ENCODE results near the gene MTUS2.
A peak's percentile ranks its signal among the peaks of the same experiment; 100 is the strongest.
"Not testable (repeated sequence)": the region's sequence is repeated elsewhere in the genome, so short reads cannot be mapped to it uniquely, and the experiment has no call there.

Gene MTUS2

GRCh38 chr13:28984825-28985224, 164.7 kb downstream of the MTUS2 start:
- no peaks in the 10 kb centered on the region for H3K79me2 ChIP-seq (ENCODE audit: insufficient read depth, low read length)
- H3K27me3 ChIP-seq (ENCODE audit: insufficient read depth, low read length, poor library complexity) = no peaks in the 10 kb centered on the region
- no peak overlapping the region for H3K4me2 ChIP-seq (ENCODE audit: insufficient read depth, low read length)
- H3K9ac ChIP-seq (ENCODE audit: low read depth, low read length) = no peak overlapping the region
- no peak for TF ChIP-seq CTCF (IDR thresholded peaks at IDR 0.05; ENCODE audit: borderline replicate concordance, extremely low read depth, low read length, poor library complexity, severe bottlenecking)
- no peak for TF ChIP-seq EZH2 (IDR thresholded peaks at IDR 0.05; ENCODE audit: borderline replicate concordance, low read depth, low read length, severe bottlenecking)
- no peak overlapping the region for H3K4me3 ChIP-seq (ENCODE audit: low read depth in 1 of 2, low read length in 2 of 2)
- H3K36me3 ChIP-seq (ENCODE audit: insufficient read depth, low read length) = no peaks in the 10 kb centered on the region
- H4K20me1 ChIP-seq (ENCODE audit: insufficient read depth, low read length) = no peaks in the 10 kb centered on the region
- DNase-seq = no peak
- ATAC-seq (ENCODE audit: insufficient read depth, low read depth) = no peak
- no peak overlapping the region for H3K27ac ChIP-seq (ENCODE audit: low read length)
- H3K4me1 ChIP-seq (ENCODE audit: insufficient read depth, low read length) = no peaks in the 10 kb centered on the region
- no peaks in the 10 kb centered on the region for H3K9me3 ChIP-seq (ENCODE audit: insufficient read depth, low read length, severe bottlenecking)
- no peak overlapping the region for H2AFZ ChIP-seq (ENCODE audit: low read depth, low read length)

GRCh38 chr13:28990378-28990777, 170.2 kb downstream of the MTUS2 start:
- not testable (repeated sequence) for H3K27me3 ChIP-seq (ENCODE audit: insufficient read depth, low read length, poor library complexity); DNase-seq; H3K4me1 ChIP-seq (ENCODE audit: insufficient read depth, low read length); H3K9ac ChIP-seq (ENCODE audit: low read depth, low read length); H2AFZ ChIP-seq (ENCODE audit: low read depth, low read length); H3K9me3 ChIP-seq (ENCODE audit: insufficient read depth, low read length, severe bottlenecking); H3K4me3 ChIP-seq (ENCODE audit: low read depth in 1 of 2, low read length in 2 of 2); H3K27ac ChIP-seq (ENCODE audit: low read length); H3K79me2 ChIP-seq (ENCODE audit: insufficient read depth, low read length); H3K4me2 ChIP-seq (ENCODE audit: insufficient read depth, low read length); H3K36me3 ChIP-seq (ENCODE audit: insufficient read depth, low read length); H4K20me1 ChIP-seq (ENCODE audit: insufficient read depth, low read length); ATAC-seq (ENCODE audit: insufficient read depth, low read depth)

- ATAC-seq (ENCODE audit: insufficient read depth, low read depth) (no peak), DNase-seq (no peak)
- Histone ChIP-seq H3K4me1 (ENCODE audit: insufficient read depth, low read length) (peaks cover 7% of the 10 kb centered on the region; the same call in 1 of the 2 replicates), H3K36me3 (ENCODE audit: insufficient read depth, low read length) (no peaks in the 10 kb centered on the region), H3K9ac (ENCODE audit: low read depth, low read length) (no peak overlapping the region), H3K79me2 (ENCODE audit: insufficient read depth, low read length) (no peaks in the 10 kb centered on the region), H3K27ac (ENCODE audit: low read length) (no peak overlapping the region), H3K9me3 (ENCODE audit: insufficient read depth, low read length, severe bottlenecking) (no peaks in the 10 kb centered on the region), H4K20me1 (ENCODE audit: insufficient read depth, low read length) (no peaks in the 10 kb centered on the region), H2AFZ (ENCODE audit: low read depth, low read length) (peak overlapping the region; percentile 46; the same call in 1 of the 2 replicates), H3K4me3 (ENCODE audit: low read depth in 1 of 2, low read length in 2 of 2) (no peak overlapping the region), H3K27me3 (ENCODE audit: insufficient read depth, low read length, poor library complexity) (no peaks in the 10 kb centered on the region), H3K4me2 (ENCODE audit: insufficient read depth, low read length) (no peak overlapping the region)
- TF ChIP-seq EZH2 (IDR thresholded peaks at IDR 0.05; ENCODE audit: borderline replicate concordance, low read depth, low read length, severe bottlenecking) (no peak), CTCF (IDR thresholded peaks at IDR 0.05; ENCODE audit: borderline replicate concordance, extremely low read depth, low read length, poor library complexity, severe bottlenecking) (no peak)
Observed at GRCh38 chr13:28991764-28992163, 171.6 kb downstream of the MTUS2 start.

- Histone ChIP-seq H3K27ac (ENCODE audit: low read length) (no peak overlapping the region), H3K36me3 (ENCODE audit: insufficient read depth, low read length) (no peaks in the 10 kb centered on the region), H3K9me3 (ENCODE audit: insufficient read depth, low read length, severe bottlenecking) (no peaks in the 10 kb centered on the region), H4K20me1 (ENCODE audit: insufficient read depth, low read length) (no peaks in the 10 kb centered on the region), H3K9ac (ENCODE audit: low read depth, low read length) (no peak overlapping the region), H3K79me2 (ENCODE audit: insufficient read depth, low read length) (no peaks in the 10 kb centered on the region), H3K4me1 (ENCODE audit: insufficient read depth, low read length) (peaks cover under 1% of the 10 kb centered on the region; the same call in 1 of the 2 replicates), H3K4me2 (ENCODE audit: insufficient read depth, low read length) (no peak overlapping the region), H3K27me3 (ENCODE audit: insufficient read depth, low read length, poor library complexity) (no peaks in the 10 kb centered on the region), H2AFZ (ENCODE audit: low read depth, low read length) (no peak overlapping the region), H3K4me3 (ENCODE audit: low read depth in 1 of 2, low read length in 2 of 2) (no peak overlapping the region)
- TF ChIP-seq CTCF (IDR thresholded peaks at IDR 0.05; ENCODE audit: borderline replicate concordance, extremely low read depth, low read length, poor library complexity, severe bottlenecking) = no peak
- TF ChIP-seq EZH2 (IDR thresholded peaks at IDR 0.05; ENCODE audit: borderline replicate concordance, low read depth, low read length, severe bottlenecking) = no peak
- no peak for DNase-seq
- ATAC-seq (ENCODE audit: insufficient read depth, low read depth) = no peak
Observed at GRCh38 chr13:29000826-29001225, 180.7 kb downstream of the MTUS2 start.

Data from DND-41 (cell line).